ENCODE measurements around the gene LIMA1.

DNA sequence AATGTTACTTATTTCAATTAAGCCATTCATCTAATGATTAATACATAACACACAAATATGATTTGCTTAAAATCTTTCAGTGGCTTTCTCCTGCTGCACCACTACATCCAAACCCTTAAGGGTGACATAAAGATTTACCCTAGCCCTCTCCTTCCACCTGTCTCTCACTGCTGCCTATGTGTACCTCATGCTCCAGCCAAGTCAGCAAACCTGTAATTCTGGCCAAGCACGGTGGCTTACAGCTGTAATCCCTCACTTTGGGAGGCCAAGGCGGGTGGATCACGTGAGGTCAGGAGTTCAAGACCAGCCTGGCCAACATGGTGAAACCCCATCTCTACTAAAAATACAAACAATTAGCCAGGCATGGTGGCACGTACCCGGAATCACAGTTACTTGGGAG is 84.5 kb downstream of the LIMA1 start:
- no peak for TF ChIP-seq POLR2AphosphoS5 (IDR thresholded peaks at IDR 0.05)
- TF ChIP-seq CTCF (IDR thresholded peaks at IDR 0.05), result no peak
- TF ChIP-seq POLR2A (IDR thresholded peaks at IDR 0.05), result no peak
- no peak for TF ChIP-seq EP300 (IDR thresholded peaks at IDR 0.05; ENCODE audit: low read depth)

Data from transverse colon (tissue), 4 donors.